SK-N-MC (cell line): ENCODE measurements around the gene KCTD17.

Experiments
- DNase-seq: peaks from one replicate; pipeline ENCODE4 v3.0.0-alpha.2; 2011; ENCODE audit warnings: low read depth, low spot score
- H3K27ac ChIP-seq: fragments of 200-600 bp; sonication (generic); 2 replicates; pipeline ENCODE4 v1.5.1; 2016; ENCODE audit warnings: mixed run types
- H3K36me3 ChIP-seq: fragments of 200-600 bp; sonication (generic); 2 replicates; pipeline ENCODE4 v1.6.1; 2017; ENCODE audit warnings: antibody characterized with exemption, low read length, mixed read lengths; ENCODE audit not compliant: insufficient read depth
- H3K4me3 ChIP-seq: fragments of 200-600 bp; sonication (generic); 2 replicates; pipeline ENCODE4 v1.5.1; 2016
- H3K9ac ChIP-seq: fragments of 200-600 bp; sonication (generic); 2 replicates; pipeline ENCODE4 v1.8.0; 2017; ENCODE audit warnings: mixed run types, mixed read lengths; ENCODE audit not compliant: insufficient read length
- H3K9me3 ChIP-seq: fragments of 200-600 bp; sonication (generic); 2 replicates; pipeline ENCODE4 v1.6.1; 2017; ENCODE audit warnings: low read depth, mild to moderate bottlenecking, antibody characterized with exemption, low read length, moderate library complexity, mixed read lengths
- EZH2 ChIP-seq: fragments of 200-600 bp; sonication (generic); IDR thresholded peaks from one replicate; pipeline ENCODE4 v1.6.1; 2017; ENCODE audit warnings: antibody characterized with exemption
- FOXP2 ChIP-seq: optimal IDR thresholded peaks from 2 replicates; pipeline ENCODE3; 2011; ENCODE audit warnings: mild to moderate bottlenecking, moderate library complexity; ENCODE audit not compliant: insufficient read depth; ENCODE audit errors: extremely low read length, control extremely low read depth
- POLR2AphosphoS5 ChIP-seq: IDR thresholded peaks from 2 replicates; pipeline ENCODE4 v1.6.1; 2012; ENCODE audit warnings: mild to moderate bottlenecking, low read depth, low read length, borderline replicate concordance

The KCTD17 gene

DNA sequence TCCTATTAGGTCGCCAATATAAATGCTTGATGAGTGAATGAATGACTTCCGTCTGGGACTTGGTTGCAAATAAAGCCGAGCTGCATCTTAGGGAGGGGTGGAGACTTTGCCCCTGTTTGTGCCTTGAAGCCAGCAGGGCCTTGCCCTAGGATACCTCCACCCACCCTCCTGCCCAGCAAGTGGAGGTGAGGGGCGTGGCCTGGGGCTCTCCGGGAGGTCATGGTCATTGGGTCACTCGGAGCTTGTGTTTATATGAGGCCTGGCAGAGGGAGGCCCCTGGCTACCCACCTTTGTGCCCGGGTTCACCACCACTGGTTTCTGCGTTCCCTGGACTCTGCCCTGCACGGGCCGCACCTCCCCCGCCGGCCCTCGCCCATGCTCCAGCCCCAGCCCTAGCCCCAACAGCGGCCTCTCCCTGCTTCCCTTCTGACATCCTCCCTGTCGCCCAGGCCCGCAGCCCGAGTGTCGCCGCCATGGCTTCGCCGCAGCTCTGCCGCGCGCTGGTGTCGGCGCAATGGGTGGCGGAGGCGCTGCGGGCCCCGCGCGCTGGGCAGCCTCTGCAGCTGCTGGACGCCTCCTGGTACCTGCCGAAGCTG, 27.7 kb upstream of the KCTD17 start:
- DNase-seq = no peak
- Histone ChIP-seq H3K4me3 (no peak overlapping the region), H3K9ac (no peak overlapping the region), H3K9me3 (no peaks in the 10 kb centered on the region), H3K36me3 (no peaks in the 10 kb centered on the region), H3K27ac (no peak overlapping the region)
- no peak for TF ChIP-seq EZH2
- no peak for TF ChIP-seq POLR2AphosphoS5

DNA sequence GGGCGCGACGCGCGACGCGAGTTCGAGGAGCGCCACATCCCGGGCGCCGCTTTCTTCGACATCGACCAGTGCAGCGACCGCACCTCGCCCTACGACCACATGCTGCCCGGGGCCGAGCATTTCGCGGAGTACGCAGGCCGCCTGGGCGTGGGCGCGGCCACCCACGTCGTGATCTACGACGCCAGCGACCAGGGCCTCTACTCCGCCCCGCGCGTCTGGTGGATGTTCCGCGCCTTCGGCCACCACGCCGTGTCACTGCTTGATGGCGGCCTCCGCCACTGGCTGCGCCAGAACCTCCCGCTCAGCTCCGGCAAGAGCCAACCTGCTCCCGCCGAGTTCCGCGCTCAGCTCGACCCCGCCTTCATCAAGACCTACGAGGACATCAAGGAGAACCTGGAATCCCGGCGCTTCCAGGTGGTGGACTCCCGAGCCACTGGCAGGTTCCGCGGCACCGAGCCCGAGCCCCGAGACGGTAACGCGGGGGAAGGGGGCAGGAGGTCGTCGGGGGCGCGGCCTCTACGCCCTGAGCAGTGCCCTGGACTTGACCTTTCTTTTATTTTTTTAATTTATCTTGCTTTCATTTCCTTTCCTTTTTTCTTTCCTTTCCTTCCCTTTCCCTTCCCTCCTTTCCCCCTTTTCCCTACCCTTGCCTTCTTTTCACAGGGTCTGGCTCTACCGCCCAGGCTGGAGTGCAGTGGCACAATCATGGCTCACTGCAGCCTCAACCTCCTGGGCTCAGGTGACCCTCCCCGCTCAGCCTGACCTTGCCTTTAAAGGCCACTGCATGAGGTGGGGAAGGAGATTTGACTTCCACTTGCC, 27.0 kb upstream of the KCTD17 start:
- DNase-seq = no peak
- Histone ChIP-seq H3K9me3 (no peaks in the 10 kb centered on the region), H3K36me3 (no peaks in the 10 kb centered on the region), H3K9ac (no peak overlapping the region), H3K4me3 (no peak overlapping the region), H3K27ac (no peak overlapping the region)
- TF ChIP-seq FOXP2 (no peak), POLR2AphosphoS5 (no peak), EZH2 (no peak)

DNA sequence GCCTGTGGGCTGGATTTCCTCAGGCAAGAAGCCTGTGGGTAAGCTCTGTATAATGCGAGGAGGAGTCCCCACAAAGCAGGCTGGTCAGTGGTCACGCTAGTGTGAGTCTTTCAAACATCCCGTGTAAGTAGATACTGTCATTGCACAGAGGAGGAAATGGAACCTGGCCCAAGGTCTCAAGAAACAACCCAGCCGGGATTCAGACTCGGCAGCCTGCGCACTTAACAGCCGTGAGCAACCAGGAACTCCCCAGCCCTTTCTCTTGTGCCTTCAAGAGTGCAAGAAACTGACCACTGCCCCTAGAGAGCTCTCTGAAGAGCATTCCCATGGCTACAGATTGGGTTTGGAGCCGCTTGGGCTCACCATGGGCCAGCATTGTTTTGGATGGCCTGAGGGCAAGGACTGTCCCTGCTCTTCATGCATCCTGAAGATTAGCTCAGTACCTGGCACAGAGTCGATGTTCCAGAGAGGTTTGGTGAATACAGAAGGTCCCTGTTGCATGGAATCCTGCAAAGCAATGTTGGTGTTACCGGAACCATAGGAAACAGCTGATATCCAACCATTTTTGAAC, 26.0 kb upstream of the KCTD17 start:
- Histone ChIP-seq H3K27ac (no peak overlapping the region), H3K36me3 (no peaks in the 10 kb centered on the region), H3K9me3 (no peaks in the 10 kb centered on the region), H3K4me3 (no peak overlapping the region), H3K9ac (no peak overlapping the region)
- TF ChIP-seq FOXP2 (no peak), EZH2 (no peak), POLR2AphosphoS5 (no peak)
- DNase-seq = no peak

GRCh38 chr22:37026325-37026724, 25.2 kb upstream of the KCTD17 start:
- Histone ChIP-seq H3K9ac (no peak overlapping the region), H3K4me3 (no peak overlapping the region), H3K27ac (no peak overlapping the region), H3K9me3 (no peaks in the 10 kb centered on the region), H3K36me3 (no peaks in the 10 kb centered on the region)
- TF ChIP-seq POLR2AphosphoS5 (no peak), EZH2 (no peak), FOXP2 (no peak)
- no peak for DNase-seq

- H3K4me3 ChIP-seq = no peak overlapping the region
- no peak for DNase-seq
- TF ChIP-seq EZH2 = no peak
- no peak for TF ChIP-seq POLR2AphosphoS5
- TF ChIP-seq FOXP2 = no peak
- no peaks in the 10 kb centered on the region for H3K36me3 ChIP-seq
- H3K9me3 ChIP-seq = no peaks in the 10 kb centered on the region
- H3K27ac ChIP-seq = no peak overlapping the region
- H3K9ac ChIP-seq = no peak overlapping the region
Observed at GRCh38 chr22:37027556-37027955, 24.0 kb upstream of the KCTD17 start.

GRCh38 chr22:37028692-37029674, 22.6 kb upstream of the KCTD17 start:
- no peak overlapping the region for H3K4me3 ChIP-seq
- no peak overlapping the region for H3K27ac ChIP-seq
- TF ChIP-seq POLR2AphosphoS5 = no peak
- TF ChIP-seq EZH2 = no peak
- no peak for TF ChIP-seq FOXP2
- no peak for DNase-seq
- no peaks in the 10 kb centered on the region for H3K9me3 ChIP-seq
- H3K36me3 ChIP-seq = no peaks in the 10 kb centered on the region
- H3K9ac ChIP-seq = no peak overlapping the region

- Histone ChIP-seq H3K36me3 (no peaks in the 10 kb centered on the region), H3K9me3 (no peaks in the 10 kb centered on the region), H3K9ac (no peak overlapping the region), H3K27ac (no peak overlapping the region), H3K4me3 (no peak overlapping the region)
- no peak for DNase-seq
- TF ChIP-seq POLR2AphosphoS5 (no peak), EZH2 (no peak), FOXP2 (no peak)
Observed at GRCh38 chr22:37030560-37031281, 20.8 kb upstream of the KCTD17 start.

- no peak for TF ChIP-seq POLR2AphosphoS5
- TF ChIP-seq FOXP2 = no peak
- no peak for TF ChIP-seq EZH2
- Histone ChIP-seq H3K9ac (no peak overlapping the region), H3K4me3 (no peak overlapping the region), H3K9me3 (no peaks in the 10 kb centered on the region), H3K27ac (no peak overlapping the region), H3K36me3 (no peaks in the 10 kb centered on the region)
- no peak for DNase-seq
Observed at GRCh38 chr22:37032134-37032534, 19.4 kb upstream of the KCTD17 start.
